Left forelimb (tissue), 1 donor: Measurements from ENCODE around the gene KRT10.
A peak's percentile ranks its signal among the peaks of the same experiment; 100 is the strongest.
"Not testable (repeated sequence)": the region's sequence is repeated elsewhere in the genome, so short reads cannot be mapped to it uniquely, and the experiment has no call there.

ENCODE experiments used
- DNase-seq: peaks from one replicate; pipeline ENCODE4 v3.0.0-alpha.2; 2018; ENCODE audit warnings: low spot score

The KRT10 gene

DNA sequence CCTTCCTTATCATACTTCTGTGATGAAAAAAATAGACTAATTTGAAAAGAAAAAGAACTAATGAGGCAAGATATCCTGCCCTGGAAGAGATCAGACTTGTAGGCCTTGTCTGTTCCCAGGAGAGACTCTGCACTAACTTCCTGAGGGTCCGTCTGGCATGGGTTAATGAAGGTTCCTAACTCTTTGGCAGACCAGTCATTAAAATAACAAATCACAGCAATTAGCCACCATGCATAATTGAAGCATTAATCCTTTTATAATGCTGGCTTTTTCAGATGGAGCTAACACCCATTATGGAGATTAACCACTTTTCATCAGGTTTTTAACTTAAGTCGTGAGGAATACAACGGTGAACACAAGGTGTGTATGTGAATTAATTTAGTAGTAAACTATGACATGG is 10.4 kb upstream of the KRT10 start:
- no peak for DNase-seq

DNA sequence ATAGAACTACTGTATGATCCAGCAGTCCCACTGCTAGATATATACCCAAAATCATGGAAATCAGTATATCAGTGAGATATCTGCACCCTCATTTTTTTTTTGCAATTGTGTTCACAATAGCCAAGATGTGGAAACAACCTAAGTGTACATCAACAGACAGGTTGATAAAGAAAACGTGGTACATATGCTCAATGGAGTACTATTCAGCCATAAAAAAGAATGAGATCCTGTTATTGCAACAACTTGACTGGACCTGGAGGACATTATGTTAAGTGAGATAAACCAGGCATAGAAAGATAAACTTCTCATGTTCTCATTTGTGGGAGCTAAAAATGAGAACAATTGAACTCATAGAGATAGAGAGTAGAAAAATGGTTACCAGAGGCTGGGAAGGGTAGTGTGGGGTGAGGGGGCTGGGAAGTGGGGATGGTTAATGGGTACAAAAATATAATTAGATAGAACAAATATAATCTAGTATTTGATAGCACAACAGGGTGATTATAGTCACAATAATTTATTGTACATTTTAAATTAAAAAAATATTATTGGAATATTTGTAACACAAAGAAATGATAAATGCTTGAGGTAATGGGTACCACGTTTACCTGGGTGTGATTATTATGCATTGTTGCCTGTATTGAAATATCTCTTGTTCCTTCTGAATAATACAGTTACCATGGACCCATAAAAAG is 7.8 kb upstream of the KRT10 start:
- no peak for DNase-seq

DNA sequence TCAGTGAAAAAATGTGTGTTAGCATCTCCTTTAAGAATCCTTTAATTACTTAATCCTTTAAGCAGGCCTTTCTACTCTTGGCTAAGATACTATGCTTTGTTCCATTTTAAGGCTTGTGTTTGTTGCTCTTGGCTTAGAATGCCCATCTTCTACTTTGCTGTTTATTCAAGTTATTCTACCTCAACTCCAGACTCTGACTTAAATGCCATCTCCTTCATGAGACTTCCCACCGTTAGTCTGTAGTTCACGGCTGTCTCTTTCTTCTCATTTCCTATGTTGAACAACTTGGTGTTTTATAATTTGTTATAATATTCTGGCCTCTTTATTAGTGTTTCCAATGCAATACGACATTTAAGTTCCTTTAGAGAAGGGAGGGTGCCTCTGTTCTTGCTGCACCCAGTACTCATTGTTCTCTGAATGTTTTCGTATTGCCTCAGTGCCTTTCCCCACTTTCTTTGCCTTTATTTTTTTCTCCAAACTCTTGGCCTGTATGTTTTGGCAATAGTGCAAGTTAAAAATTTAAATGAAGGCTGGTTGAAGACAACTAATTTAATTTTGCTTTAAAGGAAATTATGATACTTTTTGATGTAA is 6.1 kb upstream of the KRT10 start:
- no peak for DNase-seq

DNA sequence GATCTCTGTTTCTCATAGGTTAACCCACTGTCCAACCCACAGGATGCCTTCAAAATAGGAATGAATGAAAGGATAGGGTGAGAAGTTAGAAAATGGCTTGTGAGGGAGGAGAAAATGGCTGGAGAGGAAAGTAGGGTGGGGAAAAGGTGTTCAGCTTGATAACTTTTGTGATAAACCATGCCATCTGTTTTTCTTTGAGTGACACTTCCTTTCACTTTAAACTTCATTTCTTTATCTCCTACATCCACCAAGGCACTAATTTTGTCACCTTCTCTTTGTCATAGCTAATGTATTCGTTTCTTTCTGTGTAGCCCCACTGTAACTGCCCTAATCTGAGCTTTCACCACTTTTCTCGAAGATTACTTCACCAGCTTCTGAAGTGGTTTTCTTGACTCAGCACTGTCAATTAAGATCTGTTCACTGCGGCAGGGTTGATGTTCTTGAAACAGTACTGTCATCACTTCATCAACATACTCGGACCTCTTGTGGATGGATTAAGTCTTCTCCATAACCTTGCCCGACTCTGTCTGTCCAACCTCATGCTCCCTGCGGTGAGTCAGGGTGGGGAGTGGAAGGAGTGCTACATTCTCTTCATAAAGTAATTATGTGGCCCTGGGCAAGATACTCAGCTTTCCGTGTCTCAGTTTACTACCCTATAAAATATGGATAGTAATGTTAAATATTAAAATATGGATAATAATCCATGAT is 5.5 kb upstream of the KRT10 start:
- DNase-seq, result no peak

DNA sequence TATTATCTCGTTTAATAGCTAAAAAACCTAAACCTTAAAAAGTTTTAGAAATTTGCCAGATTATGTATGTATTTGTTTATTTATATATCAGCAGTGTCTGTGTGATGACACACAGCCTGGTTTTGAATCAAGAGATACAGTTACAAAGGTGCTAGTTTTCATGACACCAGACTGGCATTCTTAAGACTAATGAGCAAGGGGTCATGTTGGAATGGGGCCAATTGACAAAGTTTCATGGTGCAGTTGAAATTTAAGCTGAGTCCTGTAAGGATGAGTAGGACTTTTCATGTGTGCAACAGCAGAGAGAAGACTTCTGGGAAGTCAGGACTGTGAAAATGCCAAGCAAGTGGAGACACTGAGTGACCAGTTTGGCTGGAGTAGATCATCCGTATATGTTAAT is 3.2 kb upstream of the KRT10 start:
- DNase-seq, result no peak

DNA sequence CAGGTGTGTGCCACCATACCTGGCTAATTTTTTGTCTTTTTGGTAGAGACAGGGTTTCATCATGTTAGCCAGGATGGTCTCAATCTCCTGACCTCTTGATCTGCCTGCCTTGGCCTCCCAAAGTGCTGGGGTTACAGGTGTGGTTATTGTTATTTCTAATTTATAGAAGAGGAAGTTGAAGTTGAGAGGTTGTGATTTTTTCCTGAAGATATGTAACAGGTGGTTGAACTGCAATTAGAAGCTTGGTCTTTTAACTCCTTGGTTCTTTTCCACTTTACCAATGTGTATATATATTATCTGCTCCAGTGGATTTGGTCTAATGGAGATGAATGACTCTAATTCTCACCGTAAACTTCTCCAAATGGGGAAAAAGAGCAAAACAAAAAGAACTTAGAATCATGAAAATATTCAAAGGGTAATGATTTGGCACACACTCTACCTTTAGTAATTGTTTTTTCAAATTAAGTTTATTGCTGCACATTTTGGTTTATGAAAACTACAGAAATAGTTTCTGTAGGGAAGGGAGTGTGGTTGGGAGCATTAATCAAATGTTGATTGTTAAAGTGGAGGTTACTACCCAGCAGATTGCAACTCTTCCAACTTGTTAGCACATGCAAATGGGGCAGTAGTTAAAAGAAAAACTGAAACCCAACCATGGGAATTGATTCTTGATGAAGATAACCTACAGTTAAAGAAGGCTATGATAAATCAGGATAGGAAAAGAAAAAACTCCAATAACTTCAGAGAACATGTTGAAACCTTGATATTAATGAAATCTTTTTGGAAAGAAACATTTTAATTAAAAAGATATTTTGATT is 1.8 kb upstream of the KRT10 start:
- DNase-seq, result no peak

DNA sequence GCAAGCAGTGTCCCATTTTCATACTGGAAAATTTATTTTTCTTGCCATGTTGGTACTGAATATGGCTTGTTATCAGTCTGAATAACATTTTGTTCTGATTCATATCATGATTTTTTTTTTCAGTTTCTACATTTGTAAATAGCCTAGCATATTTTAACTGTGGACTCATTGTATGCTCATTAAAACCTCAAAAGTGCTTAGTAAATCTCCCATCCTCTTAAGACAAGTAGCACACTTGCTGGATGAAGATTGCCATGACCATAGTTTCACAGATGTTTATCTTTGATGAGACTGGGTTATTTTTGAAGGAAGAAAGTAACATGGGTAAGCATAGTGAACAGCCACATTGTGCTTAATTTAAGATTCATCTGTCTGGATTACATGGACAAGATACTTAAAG is 878 bp downstream of the KRT10 start:
- DNase-seq, result no peak

DNA sequence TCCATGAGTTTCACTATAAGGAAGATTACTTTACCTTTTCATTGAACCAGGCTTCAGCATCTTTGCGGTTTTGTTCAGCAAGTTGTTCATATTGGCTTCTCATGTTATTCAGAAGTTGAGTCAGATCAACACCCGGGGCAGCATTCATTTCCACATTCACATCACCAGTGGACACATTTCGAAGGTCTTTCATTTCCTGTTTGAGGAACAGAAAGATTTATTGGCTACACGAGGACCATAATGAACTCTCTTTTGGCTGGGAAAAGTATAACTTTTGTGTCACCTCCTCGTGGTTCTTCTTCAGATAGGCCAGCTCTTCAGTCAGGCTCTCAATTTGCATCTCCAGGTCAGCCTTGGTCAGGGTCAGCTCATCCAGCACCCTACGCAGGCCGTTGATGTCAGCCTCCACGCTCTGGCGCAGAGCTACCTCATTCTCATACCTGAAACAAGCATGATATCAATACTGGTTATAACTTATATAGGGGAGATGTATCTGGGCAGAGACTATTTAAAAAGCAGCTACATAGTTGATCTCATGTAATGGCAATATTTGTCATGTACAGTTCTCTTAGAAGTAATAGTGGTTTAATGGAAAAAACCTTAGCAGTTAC is 2.1 kb downstream of the KRT10 start:
- no peak for DNase-seq

DNA sequence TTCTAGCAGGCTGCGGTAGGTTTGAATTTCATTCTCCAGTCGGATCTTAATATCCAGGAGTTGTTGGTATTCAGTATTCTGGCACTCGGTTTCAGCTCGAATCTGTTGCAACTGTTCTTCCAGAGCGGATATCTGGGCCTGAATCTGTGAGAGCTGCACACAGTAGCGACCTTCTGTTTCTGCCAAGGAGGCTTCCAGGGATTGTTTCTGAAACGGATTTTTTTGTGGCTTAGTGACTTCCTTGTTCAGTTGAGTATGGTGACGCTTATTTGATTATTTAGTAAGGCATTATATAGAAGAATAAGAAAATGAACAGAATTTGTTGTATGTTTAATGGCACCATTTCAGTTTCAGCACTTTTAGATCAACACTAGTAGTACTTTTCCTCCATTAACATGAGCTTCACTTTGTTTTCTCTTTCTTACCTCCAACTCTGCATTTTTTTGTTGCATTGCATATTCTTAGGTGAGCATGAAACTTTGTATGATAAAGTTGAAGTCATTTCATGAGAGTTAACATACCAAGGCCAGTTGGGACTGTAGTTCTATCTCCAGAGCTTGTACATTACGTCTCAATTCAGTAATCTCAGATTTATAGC is 2.8 kb downstream of the KRT10 start:
- DNase-seq, result no peak

DNA sequence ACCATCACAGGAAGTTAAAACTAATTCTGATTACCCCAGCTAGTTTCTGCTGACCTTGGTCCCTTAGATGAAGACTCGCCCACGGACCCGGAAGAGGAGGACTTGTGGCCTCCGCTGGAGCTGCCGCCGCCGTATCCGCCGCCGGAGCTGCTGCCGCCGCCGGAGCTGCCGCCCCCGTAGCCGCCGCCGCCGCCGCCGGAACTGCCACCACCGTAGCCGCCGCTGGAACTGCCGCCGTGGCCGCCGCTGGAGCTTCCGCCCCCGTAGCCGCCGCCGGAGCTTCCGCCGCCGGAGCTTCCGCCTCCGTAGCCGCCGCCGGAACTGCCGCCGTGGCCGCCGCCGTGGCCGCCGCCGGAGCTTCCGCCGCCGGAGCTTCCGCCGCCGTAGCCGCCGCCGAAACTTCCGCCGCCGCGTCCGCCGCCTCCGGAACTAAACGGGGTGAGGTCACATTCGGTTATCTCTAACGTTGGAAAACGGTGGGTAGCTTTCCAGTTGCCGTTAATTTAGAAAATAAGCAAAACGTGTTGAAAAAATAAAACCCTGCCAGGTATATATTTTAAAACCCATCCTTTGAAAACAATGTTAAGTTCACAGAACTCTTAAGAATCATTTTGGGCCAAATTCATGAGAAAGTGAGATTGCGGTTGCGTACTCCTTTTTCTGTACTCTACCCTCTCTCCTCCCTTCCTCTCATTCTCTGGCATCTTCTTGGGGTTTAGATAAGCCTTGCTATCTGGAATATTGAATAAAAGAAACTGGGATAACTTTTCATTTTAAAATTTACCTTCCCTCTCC is 3.5 kb downstream of the KRT10 start:
- DNase-seq, result peak; percentile 93

DNA sequence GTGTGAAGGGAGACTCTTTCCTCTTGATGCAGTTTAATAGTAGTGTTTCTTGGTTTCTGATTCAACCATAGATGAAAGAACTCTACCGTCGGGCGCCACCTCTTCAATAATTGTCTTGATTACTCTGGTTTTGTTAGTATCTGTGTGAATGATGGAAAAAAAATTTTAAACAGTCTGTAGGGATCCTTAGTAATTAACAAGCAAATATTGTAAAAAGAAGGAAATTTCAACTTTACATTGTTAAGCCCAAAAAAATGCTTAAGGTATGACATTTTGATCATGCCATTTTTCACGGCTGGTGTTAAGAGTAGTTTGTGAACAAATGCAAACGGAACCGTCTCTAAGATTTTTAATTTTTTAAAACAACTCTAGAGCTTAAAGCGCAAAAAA is 4.1 kb downstream of the KRT10 start:
- no peak for DNase-seq

DNA sequence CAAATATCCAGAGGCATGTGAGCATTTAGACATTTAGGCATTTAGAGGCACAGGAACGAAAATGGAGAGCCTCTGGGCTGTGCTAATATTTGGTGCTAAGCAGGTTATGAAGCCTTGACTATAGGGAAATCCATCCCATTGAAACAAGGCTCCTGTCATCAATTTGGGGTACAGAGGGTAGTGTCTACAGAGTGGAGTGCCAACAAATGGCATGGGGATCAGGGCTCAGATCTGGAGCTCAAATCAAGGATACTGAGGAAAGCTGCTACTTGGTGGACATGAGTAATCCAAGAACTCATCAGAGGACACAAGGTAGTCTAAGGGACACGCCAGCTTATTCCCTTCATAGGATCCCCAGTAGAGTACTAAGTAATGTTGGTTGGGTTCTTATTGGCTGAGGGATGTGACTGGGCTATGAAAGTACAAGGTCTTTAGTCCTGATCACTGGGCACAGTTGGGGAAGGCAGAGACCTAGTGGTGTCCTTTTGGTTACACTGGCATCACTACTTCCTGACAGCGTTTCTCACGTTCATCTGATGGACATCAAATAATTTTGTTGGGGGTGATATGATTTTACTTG is 5.2 kb downstream of the KRT10 start:
- DNase-seq, result no peak

DNA sequence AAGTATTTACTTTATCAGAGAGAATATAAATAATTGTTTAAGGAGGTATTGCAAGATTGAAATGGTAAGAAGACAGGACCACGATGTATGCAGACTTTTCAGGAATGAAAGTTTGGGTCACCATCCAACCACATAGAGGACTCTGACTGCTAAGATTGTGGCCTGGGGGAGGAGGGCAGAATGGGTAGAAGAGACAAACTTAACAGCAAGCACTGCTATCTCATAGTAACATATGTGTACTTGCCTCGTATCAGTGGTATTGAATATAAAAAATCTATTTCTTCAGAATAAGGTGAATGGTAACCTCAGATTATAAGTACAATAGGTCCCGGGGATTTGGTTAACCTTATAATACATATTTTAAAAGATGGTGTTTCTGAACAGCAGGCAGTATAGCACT is 5.8 kb downstream of the KRT10 start:
- no peak for DNase-seq

DNA sequence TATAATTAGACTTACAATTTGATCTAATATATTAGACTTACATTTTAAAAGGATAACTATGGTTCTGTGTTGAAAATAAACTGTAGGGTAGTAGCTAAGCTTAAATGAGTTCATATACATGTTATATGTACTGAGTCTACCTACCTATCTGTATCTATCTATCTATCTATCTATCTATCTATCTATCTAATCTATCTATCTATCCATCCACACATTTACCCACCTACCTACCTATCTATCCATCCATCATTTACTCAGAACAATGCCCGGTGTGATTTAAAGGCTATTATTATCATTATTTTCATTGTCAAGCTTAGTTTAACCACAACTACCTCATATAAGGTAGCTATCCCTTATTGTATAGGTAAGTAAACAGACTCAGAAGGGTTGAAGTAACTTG is 7.0 kb downstream of the KRT10 start:
- DNase-seq, result no peak

DNA sequence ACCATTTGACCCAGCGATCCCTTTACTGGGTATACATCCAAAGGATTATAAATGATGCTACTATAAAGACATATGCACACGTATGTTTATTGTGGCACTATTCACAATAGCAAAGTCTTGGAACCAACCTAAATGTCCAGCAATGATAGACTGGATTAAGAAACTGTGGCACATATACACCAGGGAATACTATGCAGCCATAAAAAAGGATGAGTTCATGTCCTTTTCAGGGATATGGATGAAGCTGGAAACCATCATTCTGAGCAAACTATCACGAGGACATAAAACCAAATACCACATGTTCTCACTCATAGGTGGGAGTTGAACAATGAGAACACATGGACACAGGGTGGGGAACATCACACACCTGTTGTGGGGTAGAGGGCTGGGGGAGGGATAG is 7.8 kb downstream of the KRT10 start:
- DNase-seq, result not testable (repeated sequence)

DNA sequence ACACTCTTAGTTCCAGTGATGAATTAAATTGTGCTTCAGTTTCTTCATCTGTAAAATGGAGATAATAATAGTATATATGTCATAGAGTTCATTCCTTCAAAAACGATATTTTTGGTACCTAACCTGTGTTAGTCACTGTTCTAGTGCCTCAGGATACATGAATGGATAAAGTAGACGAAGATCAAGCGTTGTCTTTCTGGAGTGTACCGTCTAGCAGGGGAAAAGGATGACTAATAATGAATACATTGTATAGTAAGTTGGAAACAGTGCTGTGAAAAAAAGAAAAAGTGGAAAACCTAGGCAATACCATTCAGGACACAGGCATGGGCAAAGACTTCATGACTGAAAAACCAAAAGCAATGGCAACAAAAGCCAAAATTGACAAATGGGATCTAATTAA is 8.6 kb downstream of the KRT10 start:
- no peak for DNase-seq

DNA sequence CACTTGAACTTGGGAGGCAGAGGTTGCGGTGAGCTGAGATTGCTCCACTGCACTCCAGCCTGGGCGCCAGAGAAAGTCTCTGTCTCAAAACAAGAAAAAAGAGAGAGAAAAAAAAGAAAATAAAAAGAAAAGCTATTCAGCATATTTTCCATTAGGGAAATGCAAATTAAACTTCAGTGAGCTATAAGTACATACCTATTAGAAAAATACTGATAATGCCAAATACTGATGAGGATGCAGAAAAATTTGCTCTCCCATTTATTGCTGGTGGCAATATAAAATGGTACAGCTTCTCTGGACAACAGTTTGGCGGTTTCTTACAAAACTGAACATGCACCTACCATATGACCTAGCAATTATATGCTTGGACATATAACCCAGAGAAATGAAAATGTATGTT is 9.8 kb downstream of the KRT10 start:
- no peak for DNase-seq

DNA sequence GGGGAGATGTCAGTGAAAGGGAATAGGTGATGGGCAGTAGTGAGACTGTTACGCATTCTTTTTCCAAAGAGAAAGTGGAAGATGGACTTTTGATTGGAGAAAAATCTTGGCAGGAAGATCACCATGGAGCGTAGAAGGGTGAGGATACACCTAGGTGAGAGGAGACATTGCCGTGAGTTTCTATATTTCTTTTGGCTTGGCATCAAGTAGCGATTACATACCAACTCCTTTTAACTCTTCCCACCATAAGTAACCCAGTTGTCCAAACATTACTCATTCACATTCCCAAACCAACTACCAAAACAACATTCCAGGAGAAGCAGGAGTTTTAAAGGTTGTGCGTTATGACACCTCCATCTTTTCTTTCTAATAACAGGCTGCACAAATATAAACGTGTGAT is 11.9 kb downstream of the KRT10 start:
- DNase-seq, result no peak

DNA sequence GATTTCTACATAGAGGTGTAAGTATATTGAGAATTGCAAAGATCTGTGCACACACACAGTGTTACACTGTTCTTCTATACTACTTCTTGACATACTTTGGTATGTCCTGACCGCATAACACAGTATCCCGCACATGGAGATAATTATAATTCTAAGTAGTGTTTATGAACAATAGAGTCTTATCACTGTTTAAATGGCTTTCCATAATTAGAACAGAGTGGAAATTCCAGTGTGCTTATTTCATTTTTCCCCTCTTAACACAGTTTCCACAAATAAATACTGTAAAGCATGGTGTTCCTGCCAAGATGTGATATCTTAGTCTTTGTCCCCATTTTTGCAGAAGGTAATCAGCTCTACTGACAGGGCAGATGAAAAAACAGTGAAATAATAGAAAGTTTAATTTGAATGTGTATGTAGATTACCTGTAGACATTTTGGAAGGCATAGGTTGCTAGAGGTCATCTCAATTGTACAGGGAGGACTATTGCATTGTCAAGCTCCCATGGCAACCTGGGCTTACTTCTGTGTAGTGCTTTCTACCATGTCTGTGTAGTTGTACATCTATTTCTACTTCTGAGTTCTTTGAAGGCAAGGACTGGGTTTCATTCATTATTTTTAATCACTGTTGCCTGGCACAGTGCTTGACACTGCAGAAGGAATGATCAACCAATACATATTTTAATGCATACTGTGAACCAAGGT is 12.5 kb downstream of the KRT10 start:
- no peak for DNase-seq

DNA sequence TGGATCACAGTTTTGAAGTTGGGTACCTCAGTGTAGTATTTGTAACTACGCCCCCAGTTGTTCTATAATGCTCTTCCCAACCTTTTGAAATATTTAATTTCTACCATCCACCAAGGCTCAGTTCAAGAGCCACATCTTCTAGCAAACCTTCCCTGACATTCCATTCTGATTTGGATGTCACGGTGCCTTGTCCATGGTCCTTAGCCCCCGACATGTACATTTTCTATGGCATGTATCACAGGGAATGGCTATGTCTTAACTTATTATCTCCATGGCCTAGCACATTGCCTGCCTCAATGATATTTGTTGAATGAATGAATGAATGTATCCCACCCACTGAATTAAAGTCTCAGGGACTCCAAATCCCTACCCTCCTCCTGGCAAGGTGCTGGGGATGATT is 16.3 kb downstream of the KRT10 start:
- DNase-seq, result no peak
